Measurements from ENCODE around the gene ATP1A3.
A peak's percentile ranks its signal among the peaks of the same experiment; 100 is the strongest.
"Not testable (repeated sequence)": the region's sequence is repeated elsewhere in the genome, so short reads cannot be mapped to it uniquely, and the experiment has no call there.

The ATP1A3 gene

GRCh38 chr19:41997121-41997850 is 3.3 kb upstream of the ATP1A3 start:
- Histone ChIP-seq H3K4me3 (ENCODE audit: severe bottlenecking) (no peak overlapping the region), H3K9me3 (ENCODE audit: severe bottlenecking) (no peaks in the 10 kb centered on the region), H3K27ac (ENCODE audit: poor library complexity, severe bottlenecking) (no peak overlapping the region), H3K4me1 (ENCODE audit: insufficient read depth, poor library complexity, severe bottlenecking) (no peaks in the 10 kb centered on the region), H3K27me3 (ENCODE audit: insufficient read depth, poor library complexity, severe bottlenecking) (peaks cover 76% of the 10 kb centered on the region), H3K36me3 (ENCODE audit: low read depth) (no peaks in the 10 kb centered on the region)
- no peak for TF ChIP-seq CTCF (IDR thresholded peaks at IDR 0.05; ENCODE audit: poor library complexity, severe bottlenecking)
- ATAC-seq (ENCODE audit: low read depth) = peak; percentile 66; the same call in 2 of the 3 replicates
- DNase-seq (ENCODE audit: low spot score) = no peak

DNA sequence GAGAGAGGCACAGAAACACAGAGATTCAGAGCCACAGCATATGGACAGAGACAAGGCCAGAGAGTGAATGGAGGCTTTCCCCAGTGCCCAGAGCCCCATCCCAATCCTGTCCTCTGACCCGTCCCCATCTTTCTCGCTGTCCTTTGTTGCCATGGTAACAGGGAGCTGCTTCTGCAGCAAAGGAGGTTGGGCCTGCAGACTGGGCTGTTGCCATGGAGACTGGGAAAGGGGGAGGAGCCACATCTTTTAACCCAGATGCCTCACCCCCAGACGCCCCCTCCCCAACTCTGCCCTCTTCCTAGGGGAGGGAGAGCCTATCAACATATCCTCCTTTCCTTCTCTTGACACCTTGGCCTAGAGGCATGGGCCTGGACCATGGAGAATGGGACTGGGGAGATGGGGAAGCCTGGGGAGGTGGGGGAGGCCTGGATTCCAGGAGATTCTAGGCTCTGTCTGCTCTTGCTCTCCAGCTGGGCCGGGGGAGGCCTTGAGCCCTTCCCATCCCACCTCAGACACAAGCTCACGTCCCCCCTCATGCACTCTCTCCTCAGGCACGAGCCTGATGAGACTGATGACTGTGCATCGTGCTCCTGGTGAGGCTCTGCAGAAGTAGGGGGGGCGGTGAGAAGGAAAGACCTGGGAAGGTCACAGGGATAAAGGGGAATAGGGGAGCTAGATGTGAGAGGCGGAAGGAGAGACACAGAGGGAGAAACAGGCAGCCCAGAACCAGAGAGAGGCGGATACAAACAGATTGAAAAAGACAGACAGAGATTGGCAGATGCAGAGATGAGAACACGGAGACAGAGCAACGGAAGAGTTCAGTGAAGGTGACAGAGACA is 2.1 kb upstream of the ATP1A3 start:
- no peaks in the 10 kb centered on the region for H3K36me3 ChIP-seq (ENCODE audit: low read depth)
- TF ChIP-seq CTCF (IDR thresholded peaks at IDR 0.05; ENCODE audit: poor library complexity, severe bottlenecking) = no peak
- no peaks in the 10 kb centered on the region for H3K9me3 ChIP-seq (ENCODE audit: severe bottlenecking)
- H3K4me1 ChIP-seq (ENCODE audit: insufficient read depth, poor library complexity, severe bottlenecking) = no peaks in the 10 kb centered on the region
- DNase-seq (ENCODE audit: low spot score) (no peak), ATAC-seq (ENCODE audit: low read depth) (no peak)
- H3K27me3 ChIP-seq (ENCODE audit: insufficient read depth, poor library complexity, severe bottlenecking) = peaks cover 69% of the 10 kb centered on the region
- no peak overlapping the region for H3K27ac ChIP-seq (ENCODE audit: poor library complexity, severe bottlenecking)
- H3K4me3 ChIP-seq (ENCODE audit: severe bottlenecking) = no peak overlapping the region

DNA sequence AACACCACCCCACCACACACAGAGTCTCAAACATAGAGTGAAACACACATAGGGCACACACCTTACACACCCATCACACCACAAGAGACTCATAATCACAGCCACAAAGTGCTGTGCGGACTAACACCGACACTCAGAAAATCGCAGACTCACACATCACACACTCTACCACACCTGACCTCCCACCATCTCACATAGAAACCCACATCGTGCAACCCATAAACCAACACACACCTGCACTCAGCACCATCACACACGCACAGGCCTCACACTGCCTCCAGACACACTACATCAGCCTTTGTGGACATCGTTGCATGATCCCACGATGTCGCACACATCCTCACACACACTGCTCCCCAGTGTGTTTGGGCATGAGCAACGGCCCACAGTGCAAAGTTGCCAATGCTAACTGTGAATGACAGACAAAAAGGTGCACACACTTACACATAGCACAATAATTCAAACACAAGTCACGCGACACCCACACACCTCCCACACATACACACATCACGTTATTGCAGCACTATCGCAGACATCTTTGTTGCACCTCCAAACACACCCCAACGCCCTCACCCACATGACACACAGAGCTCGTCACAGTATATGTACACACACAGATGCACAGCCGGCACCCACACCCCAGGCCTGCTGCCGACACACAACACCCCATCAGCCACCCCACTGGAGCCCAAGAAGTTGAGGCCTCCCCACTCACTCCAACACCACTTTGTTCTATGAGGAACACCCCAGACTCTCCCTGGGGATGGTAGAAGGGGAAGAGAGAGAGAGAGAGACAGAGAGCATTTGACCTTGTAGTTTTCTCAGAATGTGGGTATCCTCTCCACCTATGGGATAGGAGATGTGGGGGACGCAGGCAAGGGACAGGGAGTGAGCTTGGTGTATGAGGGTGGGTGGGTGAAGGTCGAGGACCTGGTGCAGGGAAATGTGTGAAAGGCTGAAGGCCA is 1.2 kb upstream of the ATP1A3 start:
- H3K36me3 ChIP-seq (ENCODE audit: low read depth) = no peaks in the 10 kb centered on the region
- no peak for TF ChIP-seq CTCF (IDR thresholded peaks at IDR 0.05; ENCODE audit: poor library complexity, severe bottlenecking)
- H3K27ac ChIP-seq (ENCODE audit: poor library complexity, severe bottlenecking) = no peak overlapping the region
- H3K27me3 ChIP-seq (ENCODE audit: insufficient read depth, poor library complexity, severe bottlenecking) = peaks cover 60% of the 10 kb centered on the region
- H3K9me3 ChIP-seq (ENCODE audit: severe bottlenecking) = no peaks in the 10 kb centered on the region
- ATAC-seq (ENCODE audit: low read depth) (no peak), DNase-seq (ENCODE audit: low spot score) (no peak)
- H3K4me3 ChIP-seq (ENCODE audit: severe bottlenecking) = no peak overlapping the region
- no peaks in the 10 kb centered on the region for H3K4me1 ChIP-seq (ENCODE audit: insufficient read depth, poor library complexity, severe bottlenecking)

GRCh38 chr19:41994521-41994971 is 516 bp upstream of the ATP1A3 start:
- DNase-seq (ENCODE audit: low spot score) (no peak), ATAC-seq (ENCODE audit: low read depth) (no peak)
- Histone ChIP-seq H3K4me1 (ENCODE audit: insufficient read depth, poor library complexity, severe bottlenecking) (no peaks in the 10 kb centered on the region), H3K27ac (ENCODE audit: poor library complexity, severe bottlenecking) (no peak overlapping the region), H3K36me3 (ENCODE audit: low read depth) (no peaks in the 10 kb centered on the region), H3K27me3 (ENCODE audit: insufficient read depth, poor library complexity, severe bottlenecking) (peaks cover 53% of the 10 kb centered on the region), H3K4me3 (ENCODE audit: severe bottlenecking) (no peak overlapping the region), H3K9me3 (ENCODE audit: severe bottlenecking) (no peaks in the 10 kb centered on the region)
- no peak for TF ChIP-seq CTCF (IDR thresholded peaks at IDR 0.05; ENCODE audit: poor library complexity, severe bottlenecking)

GRCh38 chr19:41991925-41992569 is 2.0 kb downstream of the ATP1A3 start:
- not testable (repeated sequence) for H3K9me3 ChIP-seq (ENCODE audit: severe bottlenecking); ATAC-seq (ENCODE audit: low read depth); H3K36me3 ChIP-seq (ENCODE audit: low read depth); H3K4me3 ChIP-seq (ENCODE audit: severe bottlenecking); H3K27ac ChIP-seq (ENCODE audit: poor library complexity, severe bottlenecking); DNase-seq (ENCODE audit: low spot score); H3K4me1 ChIP-seq (ENCODE audit: insufficient read depth, poor library complexity, severe bottlenecking)
- peaks cover 33% of the 10 kb centered on the region for H3K27me3 ChIP-seq (ENCODE audit: insufficient read depth, poor library complexity, severe bottlenecking)
